Mesothelial cell of epicardium (in vitro differentiated cells): ENCODE data around the gene RASSF4. TPM values are rescaled to one million over a fixed set of nuclear protein-coding genes. Genes with fewer than 3 reads are reported as not detected.

Experiments used
- DNase-seq, 2 experiments: peaks; one replicate each; pipeline ENCODE4 v3.0.0; 2021; ENCODE audit warnings: low spot score in 2 of 2; ENCODE audit not compliant: unreplicated experiment in 2 of 2
- H3K27ac Mint-ChIP-seq: 2 replicates; pipeline ENCODE4 v1.8.0; 2021; ENCODE audit warnings: mixed read lengths
- H3K27me3 Mint-ChIP-seq: 2 replicates; pipeline ENCODE4 v1.8.0; 2021; ENCODE audit warnings: low read depth, mixed read lengths
- H3K36me3 Mint-ChIP-seq: 2 replicates; pipeline ENCODE4 v1.8.0; 2021; ENCODE audit warnings: mixed read lengths
- H3K4me1 Mint-ChIP-seq: 2 replicates; pipeline ENCODE4 v1.8.0; 2021; ENCODE audit warnings: mixed read lengths
- H3K4me3 Mint-ChIP-seq: 2 replicates; pipeline ENCODE4 v1.8.0; 2021; ENCODE audit warnings: mild to moderate bottlenecking, moderate library complexity, mixed read lengths
- H3K9me3 Mint-ChIP-seq: 2 replicates; pipeline ENCODE4 v1.8.0; 2021; ENCODE audit warnings: mixed read lengths
- CTCF ChIP-seq: fragments of 200-600 bp; sonication (generic); IDR thresholded peaks from one replicate; pipeline ENCODE4 v1.5.0; 2021; ENCODE audit warnings: antibody characterized with exemption; ENCODE audit not compliant: unreplicated experiment
- total RNA-seq: library from RNA; stranded (reverse); gene quantifications from 3 replicates; pipeline ENCODE4 v1.2.1, GENCODE V29; 2021

Gene RASSF4
- total RNA-seq, 1 donor from 2014 or later = 16.3 TPM

- peaks cover 8% of the 10 kb centered on the region for H3K27me3 Mint-ChIP-seq
- H3K36me3 Mint-ChIP-seq = no peaks in the 10 kb centered on the region
- DNase-seq = peak; percentile 79 to 93
- H3K4me1 Mint-ChIP-seq = peaks cover 8% of the 10 kb centered on the region
- no peak overlapping the region for H3K4me3 Mint-ChIP-seq
- no peaks in the 10 kb centered on the region for H3K9me3 Mint-ChIP-seq
- H3K27ac Mint-ChIP-seq = no peak overlapping the region
- peak; percentile 83 for TF ChIP-seq CTCF
Observed at GRCh38 chr10:44932517-44933450, 26.8 kb upstream of the RASSF4 start.

- H3K9me3 Mint-ChIP-seq = peaks cover 3% of the 10 kb centered on the region
- no peak for DNase-seq
- no peak overlapping the region for H3K27ac Mint-ChIP-seq
- H3K4me3 Mint-ChIP-seq = no peak overlapping the region
- peaks cover 8% of the 10 kb centered on the region for H3K4me1 Mint-ChIP-seq
- H3K27me3 Mint-ChIP-seq = peaks cover 5% of the 10 kb centered on the region
- TF ChIP-seq CTCF = no peak
- H3K36me3 Mint-ChIP-seq = no peaks in the 10 kb centered on the region
Observed at GRCh38 chr10:44933451-44934321, 25.9 kb upstream of the RASSF4 start.

- no peak for TF ChIP-seq CTCF
- peaks cover 8% of the 10 kb centered on the region for H3K4me1 Mint-ChIP-seq
- H3K27me3 Mint-ChIP-seq = peaks cover 2% of the 10 kb centered on the region
- H3K4me3 Mint-ChIP-seq = no peak overlapping the region
- no peaks in the 10 kb centered on the region for H3K36me3 Mint-ChIP-seq
- no peak overlapping the region for H3K27ac Mint-ChIP-seq
- no peak for DNase-seq
- peaks cover 9% of the 10 kb centered on the region for H3K9me3 Mint-ChIP-seq
Observed at GRCh38 chr10:44934416-44935200, 25.0 kb upstream of the RASSF4 start.

- TF ChIP-seq CTCF = no peak
Observed at GRCh38 chr10:44935201-44935965, 24.2 kb upstream of the RASSF4 start.

GRCh38 chr10:44935966-44936295 is 23.7 kb upstream of the RASSF4 start:
- no peak for TF ChIP-seq CTCF
- peaks cover 18% of the 10 kb centered on the region for H3K9me3 Mint-ChIP-seq
- H3K4me3 Mint-ChIP-seq = no peak overlapping the region
- H3K36me3 Mint-ChIP-seq = no peaks in the 10 kb centered on the region
- H3K27me3 Mint-ChIP-seq = no peaks in the 10 kb centered on the region
- DNase-seq = no peak
- H3K27ac Mint-ChIP-seq = peak overlapping the region; percentile 76
- peaks cover 8% of the 10 kb centered on the region for H3K4me1 Mint-ChIP-seq

More at GRCh38 chr10:44935201-44935965, 24.2 kb upstream of the RASSF4 start:
- Mint-ChIP-seq H3K27me3 (no peaks in the 10 kb centered on the region), H3K36me3 (no peaks in the 10 kb centered on the region), H3K4me1 (peaks cover 8% of the 10 kb centered on the region), H3K9me3 (peaks cover 15% of the 10 kb centered on the region), H3K27ac (peak overlapping the region; percentile 76), H3K4me3 (no peak overlapping the region)
- DNase-seq = no peak
